GM12801 (cell line): Measurements from ENCODE around the gene TGFB2.

Source experiments
- CTCF ChIP-seq: IDR thresholded peaks from one replicate; pipeline ENCODE4 v1.5.1; 2011; ENCODE audit warnings: control low read depth; ENCODE audit not compliant: insufficient read length; ENCODE audit errors: extremely low read depth

The TGFB2 gene

GRCh38 chr1:218303176-218303879 lies 41.8 kb upstream of the TGFB2 start:
- no peak for TF ChIP-seq CTCF

- no peak for TF ChIP-seq CTCF
These were observed 40.7 kb upstream of the TGFB2 start for GRCh38 chr1:218304281-218305039.

- TF ChIP-seq CTCF: no peak
These were observed 39.6 kb upstream of the TGFB2 start for GRCh38 chr1:218305472-218306064.

GRCh38 chr1:218312509-218312908 lies 32.6 kb upstream of the TGFB2 start:
- no peak for TF ChIP-seq CTCF

GRCh38 chr1:218314316-218314715 lies 30.8 kb upstream of the TGFB2 start:
- TF ChIP-seq CTCF: no peak

GRCh38 chr1:218315638-218316037 lies 29.5 kb upstream of the TGFB2 start:
- TF ChIP-seq CTCF: no peak

- no peak for TF ChIP-seq CTCF
These were observed 28.1 kb upstream of the TGFB2 start for GRCh38 chr1:218317061-218317460.
